Measurements from ENCODE around the gene ASB13. TPM values are rescaled to one million over a fixed set of nuclear protein-coding genes. Genes with fewer than 3 reads are reported as not detected.

The ASB13 gene
- total RNA-seq, 2 experiments from 2014 or later = 4.5 to 6.0 TPM

- peaks cover 3% of the 10 kb centered on the region for H3K36me3 Mint-ChIP-seq (ENCODE audit: low read depth)
- no peak overlapping the region for H3K4me3 Mint-ChIP-seq
- DNase-seq = no peak
- no peaks in the 10 kb centered on the region for H3K9me3 Mint-ChIP-seq
- ChIA-PET CTCF (interaction anchor here (1.0 to 1.8 kb wide), 2 partner anchors 10 to 29 kb away, joined by 3 to 6 read pairs; no protein-coding TSS in a partner anchor), POLR2A (no interaction called here)
- H3K27me3 Mint-ChIP-seq = no peaks in the 10 kb centered on the region
- H3K27ac Mint-ChIP-seq = no peak overlapping the region
- H3K4me1 Mint-ChIP-seq = peaks cover 21% of the 10 kb centered on the region
These were observed 15.0 kb downstream of the ASB13 start for GRCh38 chr10:5651388-5651764.

GRCh38 chr10:5650664-5651387 is 15.6 kb downstream of the ASB13 start:
- DNase-seq = no peak
- Mint-ChIP-seq H3K27me3 (no peaks in the 10 kb centered on the region), H3K4me3 (no peak overlapping the region), H3K27ac (no peak overlapping the region), H3K4me1 (peaks cover 18% of the 10 kb centered on the region), H3K36me3 (ENCODE audit: low read depth) (peaks cover 3% of the 10 kb centered on the region), H3K9me3 (no peaks in the 10 kb centered on the region)
- CTCF ChIA-PET = interaction anchor here (0.9 to 1.0 kb wide), 2 partner anchors 10 to 21 kb away, joined by 3 to 4 read pairs; no protein-coding TSS in a partner anchor
- POLR2A ChIA-PET = no interaction called here

- Mint-ChIP-seq H3K9me3 (no peaks in the 10 kb centered on the region), H3K27me3 (no peaks in the 10 kb centered on the region), H3K4me1 (peaks cover 7% of the 10 kb centered on the region), H3K27ac (no peak overlapping the region), H3K36me3 (ENCODE audit: low read depth) (peaks cover 3% of the 10 kb centered on the region), H3K4me3 (no peak overlapping the region)
- DNase-seq = no peak
- ChIA-PET POLR2A (no interaction called here), CTCF (interaction anchor here (0.9 kb wide), 1 partner anchor 20 kb away, joined by 4 read pairs; no protein-coding TSS in a partner anchor)
These were observed 16.6 kb downstream of the ASB13 start for GRCh38 chr10:5649746-5650145.

DNA sequence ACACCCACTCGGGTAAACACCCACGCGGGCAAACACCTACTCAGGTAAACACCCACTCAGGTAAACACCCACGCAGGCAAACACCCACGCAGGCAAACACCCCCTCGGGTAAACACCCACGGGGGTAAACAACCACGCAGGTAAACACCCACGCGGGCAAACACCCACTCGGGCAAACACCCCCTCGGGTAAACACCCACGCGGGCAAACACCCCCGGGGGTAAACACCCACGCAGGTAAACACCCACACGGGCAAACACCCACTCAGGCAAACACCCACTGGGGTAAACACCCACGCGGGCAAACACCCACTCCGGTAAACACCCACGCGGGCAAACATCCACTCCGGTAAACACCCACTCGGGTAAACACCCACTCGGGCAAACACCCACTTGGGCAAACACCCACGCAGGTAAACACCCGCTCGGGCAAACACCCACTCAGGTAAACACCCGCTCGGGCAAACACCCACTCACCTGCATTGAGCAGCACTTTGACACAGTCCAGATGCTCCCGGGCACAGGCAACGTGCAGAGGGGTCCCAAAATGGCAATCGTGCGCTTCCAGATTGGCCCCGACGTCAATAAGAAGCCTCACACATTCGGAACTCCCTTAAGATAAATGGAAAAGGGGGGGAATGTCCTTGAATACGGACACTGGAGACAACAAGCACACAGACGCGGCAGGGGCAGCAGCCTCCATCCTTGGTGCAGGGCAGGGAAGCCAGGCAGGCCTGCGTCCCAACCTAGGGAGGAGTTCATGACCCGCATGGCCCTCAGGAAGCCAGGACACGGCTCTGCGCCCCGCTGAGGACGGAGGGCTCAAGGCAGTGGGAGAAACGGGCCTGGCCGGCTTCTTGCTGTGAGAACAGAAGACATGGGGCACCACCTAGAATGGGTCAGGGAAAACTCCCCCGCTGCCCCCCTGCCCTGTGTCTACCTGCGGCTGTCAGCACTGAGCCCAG is 17.6 kb downstream of the ASB13 start:
- ChIA-PET CTCF (no interaction called here), POLR2A (no interaction called here)
- Mint-ChIP-seq H3K4me3 (no peak overlapping the region), H3K4me1 (peaks cover 2% of the 10 kb centered on the region), H3K27me3 (no peaks in the 10 kb centered on the region), H3K27ac (no peak overlapping the region), H3K36me3 (ENCODE audit: low read depth) (peaks cover 3% of the 10 kb centered on the region), H3K9me3 (no peaks in the 10 kb centered on the region)
- DNase-seq = no peak

DNA sequence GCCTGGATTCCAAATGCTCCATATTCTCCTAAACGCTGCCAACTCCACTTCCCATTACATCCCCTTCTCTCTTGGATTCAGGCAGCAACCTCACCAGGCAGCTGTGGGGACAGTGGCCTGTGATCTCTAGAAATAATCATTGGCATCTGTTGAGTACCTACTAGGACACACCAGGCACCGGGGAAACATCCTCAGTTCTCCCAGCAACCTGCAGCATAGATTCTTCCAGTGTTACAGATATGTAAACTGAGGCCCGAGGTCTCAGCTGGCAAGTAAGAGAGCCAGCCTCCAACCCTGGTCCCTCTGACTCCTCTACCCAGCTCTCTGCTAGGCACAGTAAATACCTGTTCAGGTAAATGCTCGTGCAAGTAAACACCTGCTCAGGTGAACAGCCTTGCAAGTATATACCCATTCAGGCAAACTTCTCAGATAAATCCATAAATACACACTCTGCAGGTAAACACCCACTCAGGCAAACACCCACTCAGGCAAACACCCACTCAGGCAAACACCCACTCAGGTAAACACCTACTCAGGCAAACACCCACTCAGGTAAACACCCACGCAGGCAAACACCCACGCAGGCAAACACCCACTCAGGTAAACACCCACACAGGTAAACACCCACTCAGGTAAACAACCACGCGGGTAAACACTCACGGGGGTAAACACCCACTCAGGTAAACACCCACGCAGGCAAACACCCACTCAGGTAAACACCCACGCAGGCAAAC is 18.7 kb downstream of the ASB13 start:
- ChIA-PET CTCF (interaction anchor here (0.6 to 1.3 kb wide), 2 partner anchors 18 to 22 kb away, joined by 3 to 4 read pairs; no protein-coding TSS in a partner anchor), POLR2A (no interaction called here)
- Mint-ChIP-seq H3K27me3 (no peaks in the 10 kb centered on the region), H3K36me3 (ENCODE audit: low read depth) (peaks cover 3% of the 10 kb centered on the region), H3K9me3 (no peaks in the 10 kb centered on the region), H3K4me1 (peaks cover 2% of the 10 kb centered on the region), H3K4me3 (no peak overlapping the region), H3K27ac (no peak overlapping the region)
- DNase-seq = no peak

DNA sequence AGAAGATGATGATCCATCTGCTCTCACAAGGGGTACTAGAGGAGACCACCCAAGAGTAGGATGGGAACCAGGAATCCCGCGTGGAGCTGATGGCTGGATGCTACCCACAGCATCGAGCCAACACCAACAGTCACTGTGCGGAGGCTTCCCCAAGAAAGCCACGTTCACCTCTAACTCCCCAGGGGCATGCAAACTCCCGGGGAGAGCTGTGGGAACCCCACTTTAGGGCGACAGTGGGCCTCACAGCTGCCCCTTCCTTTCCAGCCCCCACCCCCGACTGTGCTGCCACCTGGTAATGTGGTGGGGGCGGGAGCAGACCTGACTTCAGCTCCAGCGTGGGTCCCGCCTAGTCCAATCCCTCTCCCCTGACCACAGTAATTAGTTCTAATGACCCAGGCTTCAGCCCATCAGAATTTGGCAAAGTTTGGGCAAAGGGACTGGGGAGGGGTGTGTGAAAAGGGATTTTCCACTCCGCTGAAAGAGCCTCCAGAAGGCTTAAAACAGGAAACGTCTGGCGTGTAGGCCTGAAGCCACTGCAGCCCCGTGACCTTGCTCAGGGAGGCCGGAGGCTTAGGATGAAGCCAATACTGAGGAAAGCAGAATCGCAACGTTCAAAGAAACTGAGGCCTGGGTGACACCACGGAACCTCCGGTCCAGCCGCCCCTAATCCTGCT is 20.3 kb downstream of the ASB13 start:
- peaks cover 3% of the 10 kb centered on the region for H3K36me3 Mint-ChIP-seq (ENCODE audit: low read depth)
- POLR2A ChIA-PET = no interaction called here
- CTCF ChIA-PET = interaction anchor here (0.5 to 1.6 kb wide), 3 partner anchors 16 to 214 kb away, joined by 3 to 6 read pairs (median 4); no protein-coding TSS in a partner anchor

DNA sequence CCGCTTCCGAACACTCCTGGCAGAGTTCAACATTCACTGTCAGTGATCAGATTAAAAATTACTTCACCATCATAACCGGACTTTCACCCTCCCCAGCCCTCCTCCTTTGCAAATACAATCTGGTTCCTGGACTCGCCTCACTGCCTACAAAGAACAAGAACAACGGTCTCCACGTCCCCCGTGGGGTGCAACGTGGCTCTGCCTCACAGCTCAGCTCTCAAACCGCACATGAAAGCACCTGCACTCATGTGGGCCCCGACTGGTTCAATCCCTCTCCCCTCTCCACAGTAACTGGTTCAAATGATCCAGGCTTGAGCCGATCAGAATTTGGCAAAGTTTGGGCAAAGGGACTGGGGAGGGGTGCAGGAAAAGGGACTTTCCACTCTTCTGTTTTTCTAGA is 21.0 kb downstream of the ASB13 start:
- no peaks in the 10 kb centered on the region for H3K4me1 Mint-ChIP-seq
- no peaks in the 10 kb centered on the region for H3K9me3 Mint-ChIP-seq
- H3K36me3 Mint-ChIP-seq (ENCODE audit: low read depth) = peaks cover 3% of the 10 kb centered on the region
- CTCF ChIA-PET = interaction anchor here (1.6 kb wide), 1 partner anchor 16 kb away, joined by 6 read pairs; no protein-coding TSS in a partner anchor
- H3K4me3 Mint-ChIP-seq = no peak overlapping the region
- H3K27me3 Mint-ChIP-seq = no peaks in the 10 kb centered on the region
- POLR2A ChIA-PET = no interaction called here
- no peak overlapping the region for H3K27ac Mint-ChIP-seq
- DNase-seq = no peak

More for the DNA sequence above, 20.3 kb downstream of the ASB13 start:
- no peaks in the 10 kb centered on the region for H3K27me3 Mint-ChIP-seq
- H3K9me3 Mint-ChIP-seq = no peaks in the 10 kb centered on the region
- DNase-seq = no peak
- no peaks in the 10 kb centered on the region for H3K4me1 Mint-ChIP-seq
- no peak overlapping the region for H3K4me3 Mint-ChIP-seq
- no peak overlapping the region for H3K27ac Mint-ChIP-seq

- H3K9me3 Mint-ChIP-seq = no peaks in the 10 kb centered on the region
- DNase-seq = no peak
- H3K27me3 Mint-ChIP-seq = no peaks in the 10 kb centered on the region
- peaks cover 3% of the 10 kb centered on the region for H3K36me3 Mint-ChIP-seq (ENCODE audit: low read depth)
- no peak overlapping the region for H3K27ac Mint-ChIP-seq
- no peak overlapping the region for H3K4me3 Mint-ChIP-seq
- ChIA-PET POLR2A (interaction anchor here (0.5 kb wide), 1 partner anchor 16 kb away, joined by 5 read pairs; no protein-coding TSS in a partner anchor), CTCF (interaction anchor here (1.6 kb wide), 1 partner anchor 15 kb away, joined by 6 read pairs; no protein-coding TSS in a partner anchor)
- H3K4me1 Mint-ChIP-seq = no peaks in the 10 kb centered on the region
These were observed 21.5 kb downstream of the ASB13 start for GRCh38 chr10:5644930-5645329.

- CTCF ChIA-PET = interaction anchor here (0.6 to 1.4 kb wide), 4 partner anchors 9 to 829 kb away, joined by 3 read pairs; no protein-coding TSS in a partner anchor
- H3K36me3 Mint-ChIP-seq (ENCODE audit: low read depth) = no peaks in the 10 kb centered on the region
These were observed 22.9 kb downstream of the ASB13 start for GRCh38 chr10:5643346-5644067.

GRCh38 chr10:5641501-5641900 is 24.9 kb downstream of the ASB13 start:
- CTCF ChIA-PET = interaction anchor here (0.6 to 1.7 kb wide), 4 partner anchors 12 to 50 kb away, joined by 3 to 5 read pairs (median 4); no protein-coding TSS in a partner anchor
- Mint-ChIP-seq H3K4me3 (no peak overlapping the region), H3K27ac (no peak overlapping the region), H3K9me3 (no peaks in the 10 kb centered on the region), H3K4me1 (no peaks in the 10 kb centered on the region), H3K36me3 (ENCODE audit: low read depth) (no peaks in the 10 kb centered on the region), H3K27me3 (peaks cover 2% of the 10 kb centered on the region)
- POLR2A ChIA-PET = no interaction called here
- DNase-seq = no peak

More at GRCh38 chr10:5643346-5644067, 22.9 kb downstream of the ASB13 start:
- H3K27me3 Mint-ChIP-seq = no peaks in the 10 kb centered on the region
- no peak overlapping the region for H3K4me3 Mint-ChIP-seq
- no peaks in the 10 kb centered on the region for H3K4me1 Mint-ChIP-seq
- H3K9me3 Mint-ChIP-seq = no peaks in the 10 kb centered on the region
- no peak for DNase-seq
- POLR2A ChIA-PET = interaction anchor here (0.6 kb wide), 1 partner anchor 246 kb away, joined by 5 read pairs; the partner anchor contains the start of genes ANKRD16 and FBH1
- H3K27ac Mint-ChIP-seq = no peak overlapping the region

GRCh38 chr10:5640501-5640900 is 25.9 kb downstream of the ASB13 start:
- ChIA-PET POLR2A (no interaction called here), CTCF (interaction anchor here (1.5 kb wide), 1 partner anchor 51 kb away, joined by 3 read pairs; no protein-coding TSS in a partner anchor)
- Mint-ChIP-seq H3K9me3 (no peaks in the 10 kb centered on the region), H3K27ac (no peak overlapping the region), H3K27me3 (peaks cover 2% of the 10 kb centered on the region), H3K4me1 (no peaks in the 10 kb centered on the region), H3K4me3 (no peak overlapping the region), H3K36me3 (ENCODE audit: low read depth) (no peaks in the 10 kb centered on the region)
- DNase-seq = no peak

All from activated CD4-positive, alpha-beta T cell treated with anti-CD3 and anti-CD28 coated beads, Interleukin-2, amount 10 ng/mL, durations not matched to agents 7 days and 5 days (primary cell).